Natural killer cell (primary cell): Measurements from ENCODE around the gene STT3B. TPM values are rescaled to one million over a fixed set of nuclear protein-coding genes. Genes with fewer than 3 reads are reported as not detected.

Experiments used
- ATAC-seq, 3 donors: fragments of 150-1000 bp in 2 of 3; fragments of 200-7000 bp in 1 of 3; cut with Tn5 transposase; 1 replicate in 1 of 3; 2 replicates in 2 of 3; pipeline ENCODE4 v1.10.0; 2021; ENCODE audit warnings: mild to moderate bottlenecking in 2 of 3, moderate library complexity in 2 of 3
- DNase-seq, 2 donors: peaks; one replicate each; pipeline versions ENCODE4 v3.0.0 to v3.0.0-alpha.2; 2013 to 2021; ENCODE audit warnings: mixed read lengths in 1 of 2
- H3K27ac ChIP-seq: one replicate; pipeline ENCODE4 v1.5.1; 2013; ENCODE audit warnings: mild to moderate bottlenecking, low read length
- H3K27me3 ChIP-seq: one replicate; pipeline ENCODE4 v1.6.1; 2013; ENCODE audit warnings: low read length; ENCODE audit not compliant: control insufficient read depth, insufficient read depth
- H3K36me3 ChIP-seq: one replicate; pipeline ENCODE4 v1.6.1; 2013; ENCODE audit warnings: low read length; ENCODE audit not compliant: control insufficient read depth, insufficient read depth
- H3K4me1 ChIP-seq: one replicate; pipeline ENCODE4 v1.6.1; 2013; ENCODE audit warnings: low read length; ENCODE audit not compliant: control insufficient read depth, insufficient read depth
- H3K4me3 ChIP-seq: one replicate; pipeline ENCODE4 v1.5.1; 2013; ENCODE audit warnings: low read length
- H3K9me3 ChIP-seq: one replicate; pipeline ENCODE4 v1.6.1; 2013; ENCODE audit warnings: low read length; ENCODE audit not compliant: control insufficient read depth, insufficient read depth
- H3K27ac Mint-ChIP-seq, 2 donors: one replicate each; pipeline ENCODE4 v1.8.0; 2022; ENCODE audit warnings: mild to moderate bottlenecking in 2 of 2, mixed read lengths in 2 of 2, moderate library complexity in 1 of 2
- H3K27me3 Mint-ChIP-seq, 2 donors: one replicate each; pipeline ENCODE4 v1.8.0; 2022; ENCODE audit warnings: low read depth in 2 of 2, mixed read lengths in 2 of 2
- H3K36me3 Mint-ChIP-seq: one replicate; pipeline ENCODE4 v1.8.0; 2022; ENCODE audit warnings: mixed read lengths
- H3K4me1 Mint-ChIP-seq, 2 donors: one replicate each; pipeline ENCODE4 v1.8.0; 2022; ENCODE audit warnings: mixed read lengths in 2 of 2
- H3K4me3 Mint-ChIP-seq: one replicate; pipeline ENCODE4 v1.8.0; 2022; ENCODE audit warnings: mild to moderate bottlenecking, moderate library complexity, mixed read lengths
- H3K9me3 Mint-ChIP-seq, 2 donors: one replicate each; pipeline ENCODE4 v1.8.0; 2022; ENCODE audit warnings: mixed read lengths in 2 of 2
- CTCF ChIP-seq: fragments of 200-600 bp; IDR thresholded peaks from one replicate; pipeline ENCODE4 v1.8.0; 2022; ENCODE audit warnings: antibody characterized with exemption
- WGBS: methylation state at CpG from one replicate; pipeline ENCODE4 v1.1.7; 2013; ENCODE audit warnings: missing lambda C conversion rate; ENCODE audit not compliant: insufficient coverage; 5-methylcytosine and 5-hydroxymethylcytosine counted together
- intact Hi-C: fragments of 100-400 bp; cut with micrococcal nuclease; formaldehyde crosslinking; loops from one replicate; pipeline ENCODE4 v1.14.2; 2022
- total RNA-seq, 4 donors: library from RNA; stranded (reverse); fragments of 120-200 nt in 1 of 4; gene quantifications; one replicate each; pipeline versions ENCODE4 v1.2.3 to v1.2.4, GENCODE V29; 2013 to 2022

The STT3B gene
- total RNA-seq, 3 donors from 2014 or later (not counting 1 experiment from before 2014, with no cell fraction given), result 83.4 to 132 (median 99.0) TPM

GRCh38 chr3:31536497-31536896 lies 3.8 kb downstream of the STT3B start:
- Histone ChIP-seq H3K27me3 (no peaks in the 10 kb centered on the region), H3K4me1 (peaks cover 8% of the 10 kb centered on the region), H3K4me3 (no peak overlapping the region), H3K27ac (no peak overlapping the region), H3K36me3 (no peaks in the 10 kb centered on the region), H3K9me3 (no peaks in the 10 kb centered on the region)
- no peak for ATAC-seq
- no peak for TF ChIP-seq CTCF
- Mint-ChIP-seq H3K27ac (peak overlapping the region; percentile 40 to 74), H3K9me3 (no peaks in the 10 kb centered on the region), H3K4me1 (peaks cover 64 to 71% of the 10 kb centered on the region in 2 donors), H3K4me3 (peak overlapping the region; percentile 85), H3K36me3 (no peaks in the 10 kb centered on the region), H3K27me3 (no peaks in the 10 kb centered on the region)
- DNase-seq, result peak in 1 of 2 donors; percentile 22
- intact Hi-C loops, result loop anchor here (10.0 kb wide), 1 partner anchor 1148 kb away; the partner anchor contains the start of gene CNOT10
- no CpG with 5 or more reads among the region's 2 CpGs for WGBS

GRCh38 chr3:31538801-31539200 lies 6.1 kb downstream of the STT3B start:
- no peak for TF ChIP-seq CTCF
- H3K27me3 ChIP-seq, result no peaks in the 10 kb centered on the region
- H3K4me1 ChIP-seq, result peaks cover 11% of the 10 kb centered on the region
- ATAC-seq, result no peak
- no peaks in the 10 kb centered on the region for H3K9me3 ChIP-seq
- 96% methylated on average over 2 of the region's 2 CpGs for WGBS
- Mint-ChIP-seq H3K36me3 (no peaks in the 10 kb centered on the region), H3K4me3 (no peak overlapping the region), H3K9me3 (no peaks in the 10 kb centered on the region), H3K4me1 (peaks cover 78 to 84% of the 10 kb centered on the region in 2 donors), H3K27me3 (no peaks in the 10 kb centered on the region), H3K27ac (peak overlapping the region; percentile 27 to 56)
- no peaks in the 10 kb centered on the region for H3K36me3 ChIP-seq
- no peak for DNase-seq
- H3K4me3 ChIP-seq, result no peak overlapping the region
- intact Hi-C loops, result loop anchor here (10.0 kb wide), 1 partner anchor 1146 kb away; the partner anchor contains the start of gene CNOT10
- H3K27ac ChIP-seq, result no peak overlapping the region

GRCh38 chr3:31539275-31539674 lies 6.5 kb downstream of the STT3B start:
- ATAC-seq, result no peak
- no peak overlapping the region for H3K27ac ChIP-seq
- H3K36me3 ChIP-seq, result no peaks in the 10 kb centered on the region
- peaks cover 11% of the 10 kb centered on the region for H3K4me1 ChIP-seq
- no CpG with 5 or more reads among the region's 1 CpG for WGBS
- Mint-ChIP-seq H3K36me3 (no peaks in the 10 kb centered on the region), H3K4me3 (no peak overlapping the region), H3K27me3 (no peaks in the 10 kb centered on the region), H3K4me1 (peaks cover 78 to 81% of the 10 kb centered on the region in 2 donors), H3K9me3 (no peaks in the 10 kb centered on the region), H3K27ac (peak overlapping the region; percentile 37 to 56)
- TF ChIP-seq CTCF, result no peak
- H3K27me3 ChIP-seq, result no peaks in the 10 kb centered on the region
- no peak overlapping the region for H3K4me3 ChIP-seq
- intact Hi-C loops, result loop anchor here (10.0 kb wide), 1 partner anchor 1146 kb away; the partner anchor contains the start of gene CNOT10
- DNase-seq, result no peak
- no peaks in the 10 kb centered on the region for H3K9me3 ChIP-seq

GRCh38 chr3:31541089-31541488 lies 8.4 kb downstream of the STT3B start:
- DNase-seq, result peak in 1 of 2 donors; percentile 54
- Mint-ChIP-seq H3K4me3 (no peak overlapping the region), H3K27ac (peak overlapping the region; percentile 37 to 77)

More at GRCh38 chr3:31541089-31541488, 8.4 kb downstream of the STT3B start:
- TF ChIP-seq CTCF, result no peak
- Histone ChIP-seq H3K9me3 (no peaks in the 10 kb centered on the region), H3K4me3 (no peak overlapping the region), H3K4me1 (peaks cover 13% of the 10 kb centered on the region), H3K36me3 (no peaks in the 10 kb centered on the region), H3K27me3 (no peaks in the 10 kb centered on the region), H3K27ac (no peak overlapping the region)
- WGBS, result no CpG with 5 or more reads among the region's 2 CpGs
- Mint-ChIP-seq H3K27me3 (no peaks in the 10 kb centered on the region), H3K4me1 (peaks cover 80 to 84% of the 10 kb centered on the region in 2 donors), H3K36me3 (no peaks in the 10 kb centered on the region), H3K9me3 (no peaks in the 10 kb centered on the region)
- intact Hi-C loops, result loop anchor here (1.0 kb wide), 1 partner anchor 9 kb away; no protein-coding TSS in a partner anchor
- peak in 2 of 3 donors; percentile 69 to 71 for ATAC-seq
